GM12874 (cell line): ENCODE data around the gene ADCYAP1R1.

ENCODE experiments used
- CTCF ChIP-seq: IDR thresholded peaks from 2 replicates; pipeline ENCODE4 v1.5.1; 2011; ENCODE audit warnings: low read depth, mild to moderate bottlenecking, control low read depth, low read length, moderate library complexity; ENCODE audit not compliant: insufficient read depth

The ADCYAP1R1 gene

DNA sequence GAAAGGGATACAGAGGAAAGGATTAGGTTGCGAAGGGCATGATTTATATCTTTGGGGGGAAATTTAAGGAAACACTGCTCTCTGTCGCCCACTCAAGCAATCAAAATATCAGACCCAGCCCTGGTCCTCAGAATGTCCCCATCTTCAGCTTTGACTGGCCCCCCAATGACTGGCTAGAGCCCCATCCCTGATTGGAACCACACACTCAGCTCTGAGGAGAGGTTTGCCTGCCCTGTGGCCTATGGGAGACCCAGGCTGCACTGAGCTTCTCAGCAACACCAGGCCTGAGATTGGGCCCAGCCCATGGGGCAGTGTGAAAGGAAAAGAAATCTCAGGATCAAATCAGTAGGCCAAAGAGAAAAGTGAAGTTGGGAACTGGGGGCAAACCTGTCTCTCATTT, 69.5 kb downstream of the ADCYAP1R1 start:
- TF ChIP-seq CTCF, result no peak

GRCh38 chr7:31122649-31123058, 70.5 kb downstream of the ADCYAP1R1 start:
- peak; percentile 76 for TF ChIP-seq CTCF

GRCh38 chr7:31123321-31123720, 71.2 kb downstream of the ADCYAP1R1 start:
- no peak for TF ChIP-seq CTCF

DNA sequence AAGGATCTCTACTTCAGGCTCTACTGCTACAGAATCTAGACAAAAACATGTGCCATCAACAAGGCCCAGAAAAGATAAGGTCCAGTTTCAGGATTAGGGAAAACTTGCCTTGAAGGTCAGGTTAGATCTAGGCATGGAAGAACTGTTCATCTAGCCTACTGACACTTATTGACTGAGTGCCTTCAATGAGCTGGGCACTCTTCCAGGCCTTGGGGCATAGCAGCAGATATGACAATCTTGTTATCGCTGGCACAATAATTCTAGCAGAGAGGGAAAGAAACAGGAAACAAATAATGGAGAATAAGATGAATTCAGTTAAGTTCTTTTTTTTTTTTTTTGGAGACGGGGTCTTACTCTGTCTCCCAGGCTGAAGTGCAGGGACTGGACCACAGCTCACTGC, 71.6 kb downstream of the ADCYAP1R1 start:
- TF ChIP-seq CTCF, result no peak

DNA sequence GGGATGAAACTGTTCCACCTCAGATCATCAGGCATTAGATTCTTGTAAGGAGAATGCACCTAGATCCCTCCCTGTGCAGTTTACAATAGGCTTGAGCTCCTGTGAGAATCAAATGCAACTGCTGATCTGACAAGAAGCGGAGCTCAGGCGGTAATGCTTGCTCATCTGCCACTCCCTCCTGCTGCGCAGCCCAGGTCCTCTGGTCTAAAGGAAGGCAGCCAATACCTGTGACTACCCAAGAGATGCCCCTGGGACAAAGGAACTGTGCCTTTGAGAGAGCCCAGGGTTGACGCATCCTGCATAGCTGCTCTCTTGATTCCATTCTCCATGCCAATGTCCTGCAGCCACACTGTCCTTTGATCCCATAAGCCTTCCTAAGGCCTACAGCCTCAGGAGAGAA, 73.1 kb downstream of the ADCYAP1R1 start:
- no peak for TF ChIP-seq CTCF

DNA sequence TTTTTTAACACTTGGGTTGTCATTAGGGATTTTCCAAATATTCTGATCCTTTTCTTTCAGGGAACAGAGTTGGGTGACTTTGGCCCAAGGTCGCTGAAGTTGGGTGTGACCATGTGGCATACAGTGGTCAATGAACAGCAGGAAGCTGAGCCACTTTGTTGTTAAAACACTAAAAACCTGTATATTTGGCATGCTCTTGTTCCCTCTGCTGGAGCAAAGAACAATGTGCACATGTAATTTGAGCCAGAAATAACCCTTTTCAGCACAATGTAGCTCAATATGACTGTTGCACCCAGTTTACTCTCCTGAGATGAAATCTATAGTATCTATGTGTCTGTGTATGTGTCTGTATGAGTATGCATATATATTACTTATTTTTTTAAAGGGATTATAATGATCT, 74.9 kb downstream of the ADCYAP1R1 start:
- no peak for TF ChIP-seq CTCF

GRCh38 chr7:31129067-31129466, 77.0 kb downstream of the ADCYAP1R1 start:
- TF ChIP-seq CTCF, result no peak

DNA sequence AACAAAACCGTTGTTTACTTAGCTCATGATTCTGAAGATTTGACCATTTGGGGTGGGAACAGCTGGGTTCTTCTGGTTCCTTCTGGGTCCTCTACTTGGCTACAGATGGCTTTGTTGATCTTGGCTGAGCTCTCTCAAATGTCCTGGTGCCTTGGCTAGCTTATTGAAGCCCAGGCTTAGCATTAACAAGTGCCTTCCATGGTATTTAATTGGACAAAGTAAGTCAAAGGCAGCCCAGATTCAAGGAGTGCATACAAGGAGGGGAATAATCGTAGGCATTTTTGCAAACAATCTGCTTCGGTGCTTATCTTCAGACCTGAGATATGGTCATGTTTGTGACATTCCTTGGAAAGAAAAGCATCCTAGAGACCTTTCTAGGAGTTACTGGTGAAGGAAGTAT, 81.4 kb downstream of the ADCYAP1R1 start:
- TF ChIP-seq CTCF, result no peak
